ENCODE measurements around the gene EEFSEC. TPM values are rescaled to one million over a fixed set of nuclear protein-coding genes. Genes with fewer than 3 reads are reported as not detected.
A peak's percentile ranks its signal among the peaks of the same experiment; 100 is the strongest.
"Not testable (repeated sequence)": the region's sequence is repeated elsewhere in the genome, so short reads cannot be mapped to it uniquely, and the experiment has no call there.

Gene EEFSEC
- total RNA-seq, 2 experiments from 2014 or later = 17.7 to 25.3 TPM

DNA sequence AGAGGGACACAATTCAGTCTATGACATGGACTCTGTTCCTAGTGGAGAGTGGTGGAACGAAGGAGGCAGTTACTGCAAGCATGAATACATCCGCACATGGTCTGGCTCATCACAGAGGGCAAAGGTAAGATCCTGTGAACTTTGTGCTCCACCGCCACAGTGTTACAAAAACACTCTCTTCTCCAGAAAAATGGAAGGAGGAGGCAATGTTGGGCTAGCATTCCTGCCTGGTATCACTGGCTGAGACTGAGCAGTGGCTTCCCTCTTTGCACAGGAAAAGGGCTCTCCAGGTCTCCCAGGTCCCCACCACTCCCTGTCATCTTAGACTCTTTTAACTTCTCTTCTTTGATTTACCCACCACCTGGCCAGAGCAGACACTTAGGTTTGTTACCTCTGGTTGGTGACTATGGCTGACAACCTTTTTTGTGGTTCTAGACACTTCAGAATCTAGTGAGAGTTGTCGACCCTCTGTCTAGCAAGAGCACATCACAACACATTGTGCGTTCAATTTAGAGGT, 1.5 kb upstream of the EEFSEC start:
- H4K20me1 ChIP-seq (ENCODE audit: insufficient read depth, low read length) = no peaks in the 10 kb centered on the region
- H3K27ac ChIP-seq (ENCODE audit: low read depth, low read length, poor library complexity, severe bottlenecking) = no peak overlapping the region
- ChIA-PET POLR2A (interaction anchor here (2.7 kb wide), 1 partner anchor 29 kb away, joined by 19 read pairs; the partner anchor contains the start of gene RUVBL1), CTCF (ENCODE audit: unreplicated experiment) (no interaction called here)
- H3K4me1 ChIP-seq (ENCODE audit: insufficient read depth, low read length, poor library complexity, severe bottlenecking) = peaks cover 8% of the 10 kb centered on the region
- H3K79me2 ChIP-seq (ENCODE audit: insufficient read depth, low read depth, low read length) = peaks cover 21% of the 10 kb centered on the region
- H3K4me2 ChIP-seq (ENCODE audit: low read length) = no peak overlapping the region
- no peaks in the 10 kb centered on the region for H3K9me3 ChIP-seq (ENCODE audit: low read length)
- TF ChIP-seq, protein P1, sequence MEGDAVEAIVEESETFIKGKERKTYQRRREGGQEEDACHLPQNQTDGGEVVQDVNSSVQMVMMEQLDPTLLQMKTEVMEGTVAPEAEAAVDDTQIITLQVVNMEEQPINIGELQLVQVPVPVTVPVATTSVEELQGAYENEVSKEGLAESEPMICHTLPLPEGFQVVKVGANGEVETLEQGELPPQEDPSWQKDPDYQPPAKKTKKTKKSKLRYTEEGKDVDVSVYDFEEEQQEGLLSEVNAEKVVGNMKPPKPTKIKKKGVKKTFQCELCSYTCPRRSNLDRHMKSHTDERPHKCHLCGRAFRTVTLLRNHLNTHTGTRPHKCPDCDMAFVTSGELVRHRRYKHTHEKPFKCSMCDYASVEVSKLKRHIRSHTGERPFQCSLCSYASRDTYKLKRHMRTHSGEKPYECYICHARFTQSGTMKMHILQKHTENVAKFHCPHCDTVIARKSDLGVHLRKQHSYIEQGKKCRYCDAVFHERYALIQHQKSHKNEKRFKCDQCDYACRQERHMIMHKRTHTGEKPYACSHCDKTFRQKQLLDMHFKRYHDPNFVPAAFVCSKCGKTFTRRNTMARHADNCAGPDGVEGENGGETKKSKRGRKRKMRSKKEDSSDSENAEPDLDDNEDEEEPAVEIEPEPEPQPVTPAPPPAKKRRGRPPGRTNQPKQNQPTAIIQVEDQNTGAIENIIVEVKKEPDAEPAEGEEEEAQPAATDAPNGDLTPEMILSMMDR (conservative IDR thresholded peaks at IDR 0.05; ENCODE audit: low read length) = no peak
- intact Hi-C loops (cut with micrococcal nuclease; ENCODE audit: unreplicated experiment) = no loop called here
- H3K4me3 ChIP-seq (ENCODE audit: low read depth, low read length, poor library complexity, severe bottlenecking) = no peak overlapping the region
- peaks cover 15% of the 10 kb centered on the region for H3K36me3 ChIP-seq (ENCODE audit: insufficient read depth, low read length)
- DNase-seq (ENCODE audit: low spot score) = no peak
- no TSS peak for BruUV-seq (replicated peaks)
- H3K9me2 ChIP-seq (ENCODE audit: insufficient read depth, low read length) = no peaks in the 10 kb centered on the region
- no peak overlapping the region; the same call in 1 of the 2 replicates for H2AFZ ChIP-seq (ENCODE audit: low read length)

DNA sequence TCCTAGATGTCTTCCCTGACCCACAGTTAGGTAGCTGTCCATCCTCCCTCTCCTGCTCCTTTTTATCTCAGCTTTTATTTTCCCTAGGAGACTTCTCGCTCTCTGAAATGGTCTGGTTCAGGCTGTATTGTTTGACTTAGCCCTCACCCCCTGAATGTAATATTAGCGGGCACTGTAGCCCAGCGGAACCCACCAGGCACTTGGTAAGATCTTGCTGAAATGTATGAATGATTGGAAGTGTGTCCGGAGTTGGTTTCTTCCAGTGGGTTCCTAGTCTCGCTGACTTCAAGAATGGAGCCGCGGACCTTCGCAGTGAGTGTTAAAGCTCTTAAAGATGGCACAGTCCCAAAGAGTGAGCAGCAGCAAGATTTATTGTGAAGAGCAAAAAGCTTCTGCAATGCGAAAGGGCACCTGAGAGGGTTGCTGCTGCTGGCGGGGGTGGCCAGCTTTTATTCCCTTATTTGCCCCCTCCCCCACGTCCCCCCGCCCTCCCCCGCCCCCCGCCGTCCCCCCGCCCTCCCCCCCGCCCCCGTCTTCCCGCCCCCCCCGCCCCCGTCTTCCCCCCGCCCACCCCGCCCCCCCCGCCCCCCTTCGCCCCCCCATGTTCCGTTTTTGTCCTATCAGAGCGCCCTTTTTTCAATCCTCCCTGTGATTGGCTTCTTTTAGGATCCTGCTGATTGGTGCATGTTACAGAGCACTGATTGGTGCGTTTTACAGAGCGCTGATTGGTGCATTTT, 694 bp upstream of the EEFSEC start:
- no TSS peak for BruUV-seq (replicated peaks)
- intact Hi-C loops (cut with micrococcal nuclease; ENCODE audit: unreplicated experiment) = loop anchor here (1.0 kb wide), 1 partner anchor 29 kb away; the partner anchor contains the start of gene RUVBL1
- Histone ChIP-seq H3K79me2 (ENCODE audit: insufficient read depth, low read depth, low read length) (peaks cover 21% of the 10 kb centered on the region), H3K4me2 (ENCODE audit: low read length) (peak overlapping the region; percentile 86), H3K9me2 (ENCODE audit: insufficient read depth, low read length) (no peaks in the 10 kb centered on the region), H4K20me1 (ENCODE audit: insufficient read depth, low read length) (no peaks in the 10 kb centered on the region), H2AFZ (ENCODE audit: low read length) (peak overlapping the region; percentile 50), H3K9me3 (ENCODE audit: low read length) (no peaks in the 10 kb centered on the region), H3K27ac (ENCODE audit: low read depth, low read length, poor library complexity, severe bottlenecking) (peak overlapping the region; percentile 62), H3K36me3 (ENCODE audit: insufficient read depth, low read length) (peaks cover 23% of the 10 kb centered on the region), H3K4me1 (ENCODE audit: insufficient read depth, low read length, poor library complexity, severe bottlenecking) (peaks cover 8% of the 10 kb centered on the region), H3K4me3 (ENCODE audit: low read depth, low read length, poor library complexity, severe bottlenecking) (peak overlapping the region; percentile 92)
- peak; percentile 83 for DNase-seq (ENCODE audit: low spot score)
- TF ChIP-seq, protein P1 (conservative IDR thresholded peaks at IDR 0.05; ENCODE audit: low read length) = no peak
- no peak for TF ChIP-seq EZH2phosphoT487 (IDR thresholded peaks at IDR 0.05; ENCODE audit: borderline replicate concordance, low read depth, low read length)
- ChIA-PET POLR2A (interaction anchor here (2.7 to 2.9 kb wide), 2 partner anchors 8 to 30 kb away, joined by 8 to 19 read pairs; partner anchors contain the start of gene RUVBL1), CTCF (ENCODE audit: unreplicated experiment) (interaction anchor here (0.6 kb wide), 1 partner anchor 591 kb away, joined by 3 read pairs; no protein-coding TSS in a partner anchor)

DNA sequence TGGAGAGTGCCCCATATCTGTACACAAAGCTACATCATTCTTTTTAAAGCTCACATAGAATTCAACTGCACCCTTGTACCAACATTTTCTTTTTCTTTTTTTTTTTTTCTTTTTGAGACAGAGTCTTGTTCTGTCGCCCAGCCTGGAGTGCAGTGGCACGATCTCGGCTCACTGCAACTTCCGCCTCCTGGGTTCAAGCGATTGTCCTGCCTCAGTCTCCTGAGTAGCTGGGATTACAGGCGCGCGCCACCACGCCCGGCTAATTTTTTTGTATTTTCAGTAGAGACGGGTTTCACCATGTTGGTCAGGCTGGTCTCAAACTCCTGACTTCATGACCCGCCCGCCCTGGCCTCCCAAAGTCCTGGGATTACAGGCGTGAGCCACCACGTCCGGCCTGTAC, 1.1 kb downstream of the EEFSEC start:
- peak overlapping the region; percentile 62 for H3K27ac ChIP-seq (ENCODE audit: low read depth, low read length, poor library complexity, severe bottlenecking)
- H3K9me3 ChIP-seq (ENCODE audit: low read length); intact Hi-C loops (cut with micrococcal nuclease; ENCODE audit: unreplicated experiment); DNase-seq (ENCODE audit: low spot score); H4K20me1 ChIP-seq (ENCODE audit: insufficient read depth, low read length); H3K4me1 ChIP-seq (ENCODE audit: insufficient read depth, low read length, poor library complexity, severe bottlenecking); H3K9me2 ChIP-seq (ENCODE audit: insufficient read depth, low read length): not testable (repeated sequence)
- POLR2A ChIA-PET = interaction anchor here (0.7 to 2.9 kb wide), 8 partner anchors 10 to 352 kb away, joined by 3 to 19 read pairs (median 4); partner anchors contain the start of gene RUVBL1
- H3K36me3 ChIP-seq (ENCODE audit: insufficient read depth, low read length) = peaks cover 40% of the 10 kb centered on the region
- H2AFZ ChIP-seq (ENCODE audit: low read length) = peak overlapping the region; percentile 74; the same call in 1 of the 2 replicates
- peak overlapping the region; percentile 86 for H3K4me2 ChIP-seq (ENCODE audit: low read length)
- TSS peak; percentile 64 for BruUV-seq (replicated peaks)
- peak overlapping the region; percentile 92 for H3K4me3 ChIP-seq (ENCODE audit: low read depth, low read length, poor library complexity, severe bottlenecking)
- peaks cover 21% of the 10 kb centered on the region for H3K79me2 ChIP-seq (ENCODE audit: insufficient read depth, low read depth, low read length)
- CTCF ChIA-PET (ENCODE audit: unreplicated experiment) = interaction anchor here (0.7 kb wide), 1 partner anchor 40 kb away, joined by 3 read pairs; no protein-coding TSS in a partner anchor

All from OCI-LY7 (cell line).